ENCODE measurements around the gene PAWR.

GRCh38 chr12:79638490-79638889 is 52.3 kb downstream of the PAWR start:
- no peak for TF ChIP-seq POLR2A (IDR thresholded peaks at IDR 0.05)
- TF ChIP-seq, protein P1, sequence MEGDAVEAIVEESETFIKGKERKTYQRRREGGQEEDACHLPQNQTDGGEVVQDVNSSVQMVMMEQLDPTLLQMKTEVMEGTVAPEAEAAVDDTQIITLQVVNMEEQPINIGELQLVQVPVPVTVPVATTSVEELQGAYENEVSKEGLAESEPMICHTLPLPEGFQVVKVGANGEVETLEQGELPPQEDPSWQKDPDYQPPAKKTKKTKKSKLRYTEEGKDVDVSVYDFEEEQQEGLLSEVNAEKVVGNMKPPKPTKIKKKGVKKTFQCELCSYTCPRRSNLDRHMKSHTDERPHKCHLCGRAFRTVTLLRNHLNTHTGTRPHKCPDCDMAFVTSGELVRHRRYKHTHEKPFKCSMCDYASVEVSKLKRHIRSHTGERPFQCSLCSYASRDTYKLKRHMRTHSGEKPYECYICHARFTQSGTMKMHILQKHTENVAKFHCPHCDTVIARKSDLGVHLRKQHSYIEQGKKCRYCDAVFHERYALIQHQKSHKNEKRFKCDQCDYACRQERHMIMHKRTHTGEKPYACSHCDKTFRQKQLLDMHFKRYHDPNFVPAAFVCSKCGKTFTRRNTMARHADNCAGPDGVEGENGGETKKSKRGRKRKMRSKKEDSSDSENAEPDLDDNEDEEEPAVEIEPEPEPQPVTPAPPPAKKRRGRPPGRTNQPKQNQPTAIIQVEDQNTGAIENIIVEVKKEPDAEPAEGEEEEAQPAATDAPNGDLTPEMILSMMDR (IDR thresholded peaks at IDR 0.05 in 4 of 5, conservative IDR thresholded peaks at IDR 0.05 in 1 of 5), result no peak

Measured in gastrocnemius medialis (tissue), 4 donors.